NK-92 (cell line): Measurements from ENCODE around the gene PCBP3.
"Not testable (repeated sequence)": the region's sequence is repeated elsewhere in the genome, so short reads cannot be mapped to it uniquely, and the experiment has no call there.

Experiments used
- DNase-seq: peaks from one replicate; lab custom pipeline; 2025; ENCODE audit not compliant: unreplicated experiment; lab: John Stamatoyannopoulos, UW

The PCBP3 gene

DNA sequence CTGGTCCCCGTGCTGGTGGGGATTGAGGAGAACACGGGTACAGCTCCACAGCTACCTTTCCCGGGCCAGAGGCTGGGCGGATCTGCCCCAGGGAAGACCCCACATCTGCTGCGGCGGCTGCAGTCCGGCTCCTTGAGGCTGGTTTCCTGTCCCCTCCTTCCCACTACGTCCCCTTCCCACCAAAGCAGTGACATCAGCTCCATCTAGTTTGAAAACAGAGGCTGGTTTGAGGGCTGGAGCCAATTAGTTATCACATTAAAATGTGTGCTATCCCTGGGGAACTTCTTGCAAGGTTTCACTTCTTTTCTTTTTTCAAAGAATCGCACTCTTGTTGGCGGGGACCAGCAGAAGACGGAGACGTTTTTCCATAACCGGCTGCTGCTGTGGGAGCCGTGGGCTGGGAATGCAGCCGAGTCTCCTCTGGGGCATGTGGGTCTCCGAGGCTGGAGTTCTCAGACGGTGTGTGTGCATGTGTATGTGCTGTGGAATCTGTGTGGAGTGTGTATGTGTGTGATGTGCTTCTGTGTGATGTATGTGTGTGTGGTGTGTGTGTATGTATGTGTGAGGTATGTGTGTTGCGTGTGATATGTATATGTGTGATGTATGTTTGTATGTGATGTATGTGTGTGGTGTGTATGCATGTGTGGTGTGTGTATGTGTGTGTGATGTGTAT, 8.9 kb upstream of the PCBP3 start:
- no peak for DNase-seq

DNA sequence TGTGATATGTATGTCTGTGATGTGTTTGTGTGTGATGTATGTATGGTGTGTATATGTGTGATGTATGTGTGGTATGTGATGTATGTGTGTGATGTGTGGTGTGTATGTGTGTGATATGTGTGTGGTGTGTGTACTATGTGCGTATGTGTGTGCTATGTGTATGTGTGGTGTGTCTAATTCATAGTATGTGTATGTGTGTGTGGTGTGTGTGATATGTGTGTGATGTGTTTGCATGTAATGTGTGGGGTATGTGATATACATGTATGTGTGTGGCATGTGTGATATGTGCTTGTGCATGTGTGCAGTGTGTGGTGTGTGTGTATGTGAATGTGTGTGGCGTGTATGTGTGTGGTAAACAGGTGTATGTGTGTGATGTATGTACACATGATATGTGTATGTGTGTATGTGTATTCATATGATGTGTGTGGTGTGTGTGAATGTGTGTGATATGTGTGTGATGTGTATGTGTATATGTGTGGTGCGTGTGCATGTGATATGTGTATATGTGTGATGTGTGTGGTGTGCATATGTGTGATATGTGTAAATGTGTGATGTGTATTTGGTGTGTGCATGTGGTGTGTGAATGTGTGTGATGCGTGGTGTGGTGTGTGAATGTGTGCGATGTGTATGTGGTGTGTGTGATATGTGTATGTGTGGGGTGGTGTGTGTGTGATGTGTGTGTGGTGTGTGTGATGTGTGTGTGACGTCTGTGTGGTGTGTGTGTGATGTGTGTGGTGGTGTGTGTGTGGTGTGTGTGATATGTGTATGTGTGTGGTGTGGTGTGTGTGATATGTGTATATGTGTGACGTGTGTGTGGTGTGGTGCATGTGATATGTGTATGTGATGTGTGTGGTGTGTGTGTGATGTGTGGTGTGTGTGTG, 8.0 kb upstream of the PCBP3 start:
- no peak for DNase-seq

DNA sequence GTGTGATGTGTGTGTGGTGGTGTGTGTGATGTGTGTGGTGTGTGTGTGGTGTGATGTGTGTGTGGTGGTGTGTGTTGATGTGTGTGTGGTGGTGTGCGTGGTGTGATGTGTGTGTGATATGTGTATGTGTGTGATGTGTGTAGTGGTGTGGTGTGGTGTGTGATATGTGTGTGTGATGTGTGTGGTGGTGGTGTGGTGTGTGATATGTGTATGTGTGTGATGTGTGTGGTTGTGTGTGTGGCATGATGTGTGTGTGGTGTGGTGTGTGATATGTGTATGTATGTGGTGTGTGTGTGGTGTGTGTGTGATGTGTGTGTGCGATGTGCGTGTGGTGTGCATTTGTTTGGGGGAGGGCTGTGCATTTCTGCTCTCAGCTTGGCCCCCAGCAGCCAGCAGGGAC, 7.1 kb upstream of the PCBP3 start:
- no peak for DNase-seq

DNA sequence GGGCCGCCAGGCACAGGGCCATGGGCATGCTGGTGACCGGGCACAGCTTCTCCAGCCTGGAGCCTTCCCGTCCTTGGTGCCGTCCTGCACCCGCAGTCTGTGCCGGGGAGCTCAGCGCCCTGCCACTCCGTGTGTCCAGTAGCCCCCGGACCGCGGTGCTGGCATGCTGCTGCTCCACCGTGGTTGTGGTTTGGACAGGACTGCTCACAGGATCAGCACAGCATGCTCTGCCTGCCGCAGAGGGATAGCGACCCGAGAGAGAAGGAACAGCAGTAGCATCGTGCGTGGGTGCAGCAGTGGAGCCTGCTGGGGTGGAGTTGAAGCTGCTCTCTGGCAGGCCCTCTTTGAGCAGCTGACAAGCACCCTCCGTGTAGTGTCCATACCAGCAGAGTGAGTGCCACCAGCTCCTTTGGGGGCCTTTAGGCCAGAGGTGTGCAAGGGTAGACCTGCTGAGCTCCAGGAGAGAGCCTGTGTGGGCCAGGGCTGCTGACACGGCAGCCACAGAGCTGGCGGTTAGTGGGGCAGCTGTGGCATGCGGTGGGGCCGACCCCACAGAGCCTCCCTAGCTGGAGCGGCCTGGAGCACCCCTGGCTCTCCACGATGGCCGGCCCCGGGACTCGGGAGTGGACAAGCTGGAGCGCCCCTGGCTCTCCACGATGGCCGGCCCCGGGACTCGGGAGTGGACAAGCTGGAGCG, 6.4 kb upstream of the PCBP3 start:
- no peak for DNase-seq

DNA sequence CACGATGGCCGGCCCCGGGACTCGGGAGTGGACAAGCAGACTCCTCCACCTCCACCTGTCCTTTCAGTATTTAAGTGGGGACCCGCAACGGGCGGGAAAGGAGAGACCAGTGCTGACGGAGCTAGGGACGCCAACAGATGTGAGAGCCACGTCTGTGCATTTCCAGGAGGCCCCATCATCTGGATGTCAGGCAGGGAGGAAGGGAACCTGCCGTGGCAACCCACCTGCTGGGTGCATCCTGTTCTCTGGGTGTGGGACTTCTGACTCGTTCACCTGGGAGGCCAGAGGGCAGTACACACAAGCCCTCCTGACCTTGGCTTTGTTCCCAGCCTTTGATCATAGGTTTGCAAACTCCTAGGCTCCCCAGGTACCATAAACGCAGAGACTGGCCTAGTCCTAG, 5.6 kb upstream of the PCBP3 start:
- no peak for DNase-seq

DNA sequence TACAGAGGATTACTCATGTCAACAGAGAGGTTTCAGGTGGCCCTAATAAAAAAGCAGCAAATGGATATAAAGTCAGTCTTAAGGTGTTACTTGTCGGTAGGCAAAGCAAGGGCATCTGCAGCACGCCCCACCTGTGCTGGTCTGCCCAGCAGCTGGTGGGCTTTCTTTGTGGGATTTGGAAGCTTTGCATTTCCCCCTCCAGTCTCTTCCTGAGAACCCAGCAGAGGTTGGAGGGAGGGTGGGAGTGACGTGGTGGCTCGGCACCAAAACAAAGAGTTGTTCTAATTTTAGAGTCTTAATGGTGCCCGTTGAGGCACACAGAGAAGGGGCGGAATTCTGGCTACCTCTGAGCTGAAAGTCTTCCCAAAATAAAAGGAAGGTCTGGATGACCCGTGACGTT, 4.8 kb upstream of the PCBP3 start:
- DNase-seq: no peak

DNA sequence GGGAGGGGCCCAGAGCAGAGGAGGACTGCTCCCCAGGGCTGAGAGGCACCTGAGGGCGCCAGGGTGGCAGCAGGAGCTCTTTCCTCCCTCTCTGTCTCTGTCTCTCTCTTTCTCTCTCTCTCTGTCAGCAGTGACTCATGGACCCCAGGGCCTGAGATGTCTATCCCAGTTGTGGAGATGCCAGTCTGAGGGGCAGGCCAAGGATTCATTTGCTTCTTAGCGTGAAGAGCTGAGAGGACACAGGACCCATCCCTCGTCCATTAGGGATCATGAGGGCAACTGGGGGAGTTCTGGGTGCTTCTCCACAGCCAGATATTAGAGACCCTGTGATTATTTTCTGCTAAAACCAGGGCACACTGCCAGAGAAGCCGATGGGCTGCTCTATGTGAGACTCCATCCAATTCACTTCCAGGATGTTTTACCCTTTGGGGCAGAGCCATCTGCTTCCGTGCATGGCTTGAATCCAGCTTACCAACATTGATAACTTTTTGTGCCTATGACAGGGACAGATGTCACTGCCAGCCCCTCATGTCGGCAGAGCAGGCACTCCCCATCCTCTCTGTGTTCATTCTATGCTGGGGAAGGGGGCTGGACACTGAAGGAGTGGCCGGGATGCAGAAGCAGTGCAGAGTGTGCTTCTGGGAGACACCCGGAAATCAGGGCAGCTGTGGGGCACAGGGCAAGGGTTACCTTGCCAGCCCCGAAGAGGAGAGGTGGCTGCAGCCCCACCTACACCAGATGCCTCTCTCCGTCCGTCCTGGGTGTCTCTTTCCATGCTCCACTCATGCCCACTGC, 4.1 kb upstream of the PCBP3 start:
- no peak for DNase-seq

DNA sequence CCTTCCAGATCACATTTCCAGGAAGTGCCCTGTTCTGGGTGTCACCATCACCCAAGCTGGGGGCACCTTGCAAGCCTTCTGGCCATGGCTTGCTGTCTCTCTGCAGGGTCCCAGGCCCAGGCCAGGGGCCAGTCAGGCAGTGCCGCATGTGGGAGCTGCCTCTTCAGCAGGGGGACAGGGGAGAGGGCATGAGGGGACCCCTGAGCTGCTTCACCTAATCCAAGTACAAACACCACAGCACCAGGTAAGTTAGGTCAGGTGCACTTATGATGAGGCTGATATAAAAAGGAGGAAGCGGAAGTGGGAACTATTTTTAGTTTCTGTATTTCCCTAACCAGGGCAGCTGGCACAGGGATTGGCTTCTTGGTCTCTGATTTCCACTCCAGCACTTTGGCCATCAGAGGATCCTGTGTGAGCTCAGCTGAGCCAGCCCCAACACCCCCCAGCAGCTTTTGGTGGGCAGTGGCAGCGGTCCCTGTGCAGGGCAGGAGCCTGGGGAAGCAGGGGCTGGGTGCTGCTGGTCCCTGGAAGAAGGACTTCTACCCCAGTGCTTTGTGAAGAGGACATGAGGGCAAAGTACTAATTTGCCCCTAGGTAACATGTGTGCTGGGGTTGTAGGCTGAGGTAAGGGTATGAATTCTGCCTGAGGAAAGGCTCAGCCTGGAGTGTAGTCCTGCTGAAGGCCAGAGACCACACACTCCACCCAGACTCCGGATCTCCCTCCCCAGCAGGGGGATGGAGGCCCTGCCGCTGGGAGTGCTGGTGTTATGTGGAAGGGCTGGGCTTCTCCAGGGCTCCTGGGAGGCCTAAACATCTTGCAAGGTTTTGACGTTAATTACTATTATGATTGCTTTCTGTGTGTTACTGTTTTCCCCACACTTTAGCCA, 3.3 kb upstream of the PCBP3 start:
- DNase-seq: no peak

DNA sequence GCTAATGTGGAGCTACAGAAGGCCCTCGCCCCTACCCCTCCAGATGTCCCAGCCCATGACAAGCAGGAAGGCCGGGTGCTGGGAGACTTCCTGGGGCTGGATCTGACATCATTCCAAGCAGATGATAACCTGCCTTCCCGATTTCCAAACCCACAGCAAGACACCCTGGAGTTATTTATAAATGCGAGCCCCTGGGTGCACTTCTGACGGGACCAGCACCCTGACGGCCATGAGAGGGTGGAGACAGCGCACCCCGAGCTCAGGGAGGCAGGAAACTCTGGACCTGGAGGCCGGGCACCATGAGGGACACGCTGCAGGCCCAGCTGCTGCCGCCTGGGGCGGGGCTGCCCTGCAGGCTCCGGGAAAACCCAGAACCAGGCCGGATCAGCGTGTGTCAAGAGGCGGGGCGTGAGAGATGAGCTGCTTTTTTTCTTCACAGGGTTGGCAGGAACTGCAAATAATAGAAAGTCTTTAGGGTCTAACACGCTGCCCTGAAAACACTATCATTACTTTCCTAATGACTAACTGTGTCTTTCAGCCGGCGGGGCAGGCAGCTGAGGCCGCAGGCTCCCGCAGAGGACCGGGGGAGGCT, 2.5 kb upstream of the PCBP3 start:
- no peak for DNase-seq

DNA sequence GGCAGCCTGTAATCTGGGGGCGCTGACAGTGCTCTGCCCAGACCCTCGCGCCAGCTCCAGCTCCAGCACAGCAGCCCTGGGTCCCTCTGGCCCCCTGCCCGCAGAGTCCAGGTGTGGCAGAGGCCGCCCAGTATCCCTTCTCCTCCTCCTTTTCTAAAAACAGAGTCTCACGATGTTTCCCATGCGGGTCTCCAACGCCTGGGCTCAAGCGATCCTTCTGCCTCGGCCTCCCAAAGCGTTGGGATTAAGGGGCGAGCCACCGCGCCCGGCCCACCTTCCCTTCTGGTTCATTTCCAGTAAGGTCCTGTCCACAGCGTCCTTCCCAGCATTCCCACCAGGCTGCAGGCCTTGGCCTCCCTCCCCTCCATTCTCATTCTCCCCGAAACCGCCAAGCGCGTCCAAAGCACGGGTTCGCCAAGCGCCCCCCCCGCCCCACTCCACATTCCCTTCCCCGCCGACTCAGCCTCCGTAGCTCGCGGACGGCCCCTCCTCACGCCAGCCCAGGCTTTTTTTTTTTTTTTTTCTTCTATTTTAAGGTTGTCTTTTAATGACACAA, 2.0 kb upstream of the PCBP3 start:
- no peak for DNase-seq

DNA sequence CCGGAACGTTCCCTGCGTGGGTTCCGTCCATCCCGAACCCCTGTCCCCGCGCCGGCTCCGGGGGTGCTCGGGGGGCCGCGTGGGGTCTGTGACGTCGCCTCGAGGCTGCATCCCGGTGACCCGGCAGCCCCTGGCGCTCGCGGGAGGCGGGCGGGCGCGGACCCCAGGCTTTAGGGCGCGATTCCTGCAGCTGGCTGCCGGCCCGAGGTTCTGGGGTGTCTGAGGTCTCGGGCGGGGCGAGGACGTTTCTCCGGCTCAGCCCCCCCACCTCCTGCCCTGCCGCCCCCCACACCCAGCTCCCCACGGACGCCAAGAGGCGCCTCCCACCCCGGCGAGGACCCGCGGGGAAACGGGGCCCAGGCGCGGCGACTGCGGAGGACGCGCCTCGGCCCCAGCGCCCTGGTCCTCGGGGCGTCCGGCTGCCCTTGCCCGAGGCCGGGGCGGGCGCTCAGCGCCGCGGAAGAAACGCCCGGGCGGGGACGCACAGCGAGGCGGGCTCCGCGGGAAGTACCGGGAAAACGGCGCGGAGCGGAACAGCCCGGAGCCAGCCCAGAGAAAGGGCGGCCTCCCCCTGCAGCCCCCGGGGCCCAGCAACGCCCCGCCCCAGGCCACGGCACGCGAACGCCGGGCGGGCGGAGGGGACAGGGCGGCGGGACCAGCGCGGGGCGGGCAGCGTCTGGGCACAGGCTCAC, 1.3 kb upstream of the PCBP3 start:
- no peak for DNase-seq

DNA sequence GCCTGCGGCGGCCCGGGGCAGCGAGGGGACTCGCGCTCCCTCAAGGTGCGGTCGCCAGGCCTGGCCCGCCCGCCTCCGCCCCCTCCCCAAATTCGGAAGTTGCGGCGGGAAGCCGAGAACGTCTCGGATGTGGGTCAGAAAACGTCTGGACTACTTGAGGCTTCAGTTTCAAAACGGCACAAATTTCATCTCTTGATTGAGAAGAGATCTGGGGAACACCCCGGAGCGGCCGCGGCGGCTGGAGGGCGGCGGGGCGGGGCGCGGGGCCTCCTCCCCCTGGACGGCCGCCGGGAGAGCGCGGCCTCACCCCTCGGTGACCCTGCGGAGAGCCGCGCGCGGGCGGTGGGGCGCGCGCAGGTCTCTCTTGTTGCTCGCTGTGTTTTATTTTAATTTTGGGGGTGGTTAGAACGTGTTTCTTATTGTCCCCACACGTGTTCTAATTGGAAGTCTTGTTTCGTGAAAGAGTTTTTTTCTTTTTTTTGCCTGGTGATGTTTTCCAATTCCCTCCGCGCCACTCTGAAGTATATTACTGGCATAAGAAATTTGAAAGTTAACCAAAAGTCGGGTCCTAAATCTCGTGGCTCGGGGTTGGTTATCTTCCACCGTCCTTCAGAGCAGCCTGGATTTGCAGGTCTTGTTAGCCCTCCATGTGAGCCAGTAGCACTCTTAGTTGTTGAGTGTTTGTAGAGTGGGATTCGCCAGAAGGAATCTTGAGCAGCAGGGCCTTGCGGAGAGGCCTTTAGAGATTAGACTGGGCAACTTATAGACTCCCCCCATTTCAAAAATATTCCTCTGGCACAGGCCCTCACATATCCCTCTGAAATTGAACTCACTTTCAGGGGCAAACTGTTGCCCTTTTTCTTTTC, 749 bp downstream of the PCBP3 start:
- no peak for DNase-seq

DNA sequence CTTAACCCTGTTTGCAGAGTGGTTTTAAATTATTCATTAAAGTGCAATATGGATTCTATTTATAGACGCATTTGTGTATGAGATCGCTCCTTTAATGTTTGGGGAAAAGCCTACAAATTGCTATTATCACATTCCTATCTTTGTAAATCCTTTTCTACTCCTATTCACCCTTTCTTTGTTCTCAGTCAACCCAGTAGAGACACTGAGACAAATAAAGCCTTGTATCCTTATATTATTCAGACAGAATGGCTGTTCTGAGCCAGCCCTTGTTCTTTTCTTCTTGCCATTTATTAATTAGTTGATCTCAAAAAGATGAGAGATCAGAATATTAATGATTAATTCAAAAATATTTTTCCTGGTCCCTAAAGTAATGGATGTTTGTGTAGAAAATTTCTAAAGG, 8.4 kb downstream of the PCBP3 start:
- DNase-seq: no peak

DNA sequence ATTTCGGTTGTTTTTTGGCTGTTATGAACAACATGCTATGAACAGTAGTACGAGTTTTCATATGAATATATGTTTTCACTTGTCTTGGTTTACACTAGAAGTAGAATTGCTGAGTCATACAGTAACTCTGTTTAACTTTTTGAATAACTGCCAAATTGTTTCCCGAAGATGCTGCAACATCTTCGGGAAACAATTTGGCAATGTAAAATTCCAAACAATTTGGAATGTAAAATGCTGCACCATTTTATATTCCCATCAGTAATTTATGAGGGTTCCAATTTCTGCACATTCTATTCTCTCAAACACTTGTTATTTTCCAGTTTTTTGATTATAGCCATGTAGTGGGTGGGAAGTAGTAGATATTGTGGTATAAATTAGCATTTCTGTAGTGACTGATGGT, 11.6 kb downstream of the PCBP3 start:
- DNase-seq: no peak

DNA sequence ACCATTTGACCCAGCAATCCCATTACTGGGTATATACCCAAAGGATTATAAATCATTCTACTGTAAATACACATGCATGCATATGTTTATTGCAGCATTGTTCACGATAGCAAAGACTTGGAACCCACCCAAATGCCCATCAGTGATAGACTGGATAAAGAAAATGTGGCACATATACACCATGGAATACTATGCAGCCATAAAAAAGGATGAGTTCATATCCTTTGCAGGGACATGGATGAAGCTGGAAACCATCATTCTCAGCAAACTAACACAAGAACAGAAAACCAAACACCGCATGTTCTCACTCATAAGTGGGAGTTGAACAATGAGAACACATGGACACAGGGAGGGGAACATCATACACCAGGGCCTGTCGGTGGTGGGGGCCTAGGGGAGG, 12.6 kb downstream of the PCBP3 start:
- not testable (repeated sequence) for DNase-seq

DNA sequence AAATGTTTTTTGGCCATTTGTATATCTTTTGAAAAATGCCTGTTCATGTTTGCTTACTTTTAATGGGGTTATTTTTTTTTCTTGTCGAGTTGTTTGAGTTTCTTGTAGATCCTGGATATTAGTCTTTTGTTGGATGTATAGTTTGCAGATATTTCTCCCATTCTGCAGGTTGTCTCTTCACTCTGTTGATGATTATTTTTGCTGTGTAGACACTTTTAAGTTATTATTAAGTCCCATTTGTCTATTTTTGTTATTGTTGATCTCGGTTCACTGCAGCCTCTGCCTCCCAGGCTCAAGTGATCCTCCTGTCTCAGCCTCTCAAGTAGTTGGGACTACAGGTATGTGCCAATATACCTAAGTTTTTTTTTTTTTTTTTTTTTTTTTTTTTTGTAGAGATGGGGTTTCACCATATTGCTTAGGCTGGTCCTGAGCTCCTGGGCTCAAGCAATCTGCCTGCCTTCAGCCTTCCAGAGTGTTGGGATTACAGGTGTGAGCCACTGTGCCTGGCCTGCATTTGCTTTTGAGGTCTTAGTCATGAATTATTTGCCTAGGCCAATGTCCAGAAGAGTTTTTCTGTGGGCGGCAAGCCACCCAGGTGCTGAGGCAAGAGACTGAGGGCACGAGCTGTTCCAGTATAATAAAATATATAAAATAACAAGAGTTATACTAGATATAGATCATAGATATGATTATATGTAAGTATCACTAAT, 18.5 kb downstream of the PCBP3 start:
- not testable (repeated sequence) for DNase-seq

DNA sequence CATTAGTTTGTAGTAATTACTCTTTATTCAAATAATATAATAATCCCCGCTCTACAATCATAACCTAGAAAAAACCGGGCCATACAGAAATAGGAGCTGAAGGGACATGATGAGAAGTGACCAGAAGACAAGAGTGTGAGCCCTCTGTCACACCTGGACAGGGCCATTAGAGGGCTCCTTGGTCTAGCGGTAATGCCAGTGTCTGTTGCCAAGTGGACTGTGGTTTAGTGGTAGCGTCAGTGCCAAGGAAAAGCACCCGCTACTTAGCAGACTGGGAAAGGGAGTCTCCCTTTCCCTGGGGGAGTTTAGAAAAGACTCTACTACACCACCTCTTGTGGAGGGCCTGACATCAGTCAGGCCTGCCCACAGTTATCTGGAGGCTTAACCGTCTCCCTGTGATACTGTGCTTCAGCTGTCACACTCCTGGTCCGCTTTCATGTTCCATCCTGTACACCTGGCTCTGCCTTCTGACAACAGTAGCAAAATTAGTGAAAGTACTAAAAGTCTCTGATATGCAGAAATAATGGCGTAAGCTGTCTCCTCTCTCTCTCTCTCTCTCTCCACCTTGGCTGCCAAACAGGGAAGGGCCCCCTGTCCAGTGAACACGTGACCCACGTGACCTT, 19.2 kb downstream of the PCBP3 start:
- not testable (repeated sequence) for DNase-seq
